CMK (cell line): ENCODE results near the gene AGAP3.
A peak's percentile ranks its signal among the peaks of the same experiment; 100 is the strongest.

ENCODE experiments used
- DNase-seq: peaks from one replicate; pipeline ENCODE4 v3.0.0-alpha.2; 2010; ENCODE audit warnings: low read depth

Gene AGAP3

DNA sequence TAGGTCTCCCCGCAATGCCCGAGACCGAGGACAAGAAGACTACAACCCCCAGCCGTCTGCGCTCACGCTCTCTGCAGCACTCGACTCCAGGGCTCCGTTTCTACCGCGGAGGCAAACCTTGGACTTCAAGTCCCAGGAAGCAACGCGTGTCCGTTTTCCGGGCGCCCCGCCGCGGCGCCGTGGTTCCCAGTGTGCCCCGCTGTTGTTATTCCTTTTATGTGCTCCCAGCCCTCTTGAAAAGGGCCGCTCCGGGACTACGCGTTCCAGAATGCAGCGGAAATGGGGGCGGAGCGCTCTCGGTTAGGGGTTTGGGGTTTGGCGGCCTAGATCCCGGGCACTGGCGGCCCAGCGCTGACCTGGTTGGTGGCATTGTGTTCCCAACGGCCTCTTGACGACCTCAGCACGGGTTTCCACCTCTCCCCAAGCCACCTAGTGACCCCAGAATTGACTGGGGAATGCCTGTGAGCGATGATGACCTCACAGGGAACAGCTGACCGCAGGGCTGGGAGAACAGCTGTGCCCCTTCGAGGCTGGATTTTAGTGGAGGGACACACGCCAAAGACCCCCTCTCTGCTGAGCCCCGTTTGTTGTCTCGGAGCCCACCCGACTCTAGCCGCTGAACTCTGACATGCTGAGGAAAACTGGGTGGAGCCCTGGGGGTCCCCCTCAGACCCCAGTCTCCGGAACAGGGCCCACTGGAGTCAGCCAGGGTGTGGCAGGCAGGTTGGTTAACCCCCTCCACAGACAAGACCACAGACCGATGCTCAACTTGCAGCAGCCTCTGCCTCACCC is 28.1 kb upstream of the AGAP3 start:
- peak; percentile 98 for DNase-seq

GRCh38 chr7:151058781-151059366 is 27.4 kb upstream of the AGAP3 start:
- DNase-seq: no peak

DNA sequence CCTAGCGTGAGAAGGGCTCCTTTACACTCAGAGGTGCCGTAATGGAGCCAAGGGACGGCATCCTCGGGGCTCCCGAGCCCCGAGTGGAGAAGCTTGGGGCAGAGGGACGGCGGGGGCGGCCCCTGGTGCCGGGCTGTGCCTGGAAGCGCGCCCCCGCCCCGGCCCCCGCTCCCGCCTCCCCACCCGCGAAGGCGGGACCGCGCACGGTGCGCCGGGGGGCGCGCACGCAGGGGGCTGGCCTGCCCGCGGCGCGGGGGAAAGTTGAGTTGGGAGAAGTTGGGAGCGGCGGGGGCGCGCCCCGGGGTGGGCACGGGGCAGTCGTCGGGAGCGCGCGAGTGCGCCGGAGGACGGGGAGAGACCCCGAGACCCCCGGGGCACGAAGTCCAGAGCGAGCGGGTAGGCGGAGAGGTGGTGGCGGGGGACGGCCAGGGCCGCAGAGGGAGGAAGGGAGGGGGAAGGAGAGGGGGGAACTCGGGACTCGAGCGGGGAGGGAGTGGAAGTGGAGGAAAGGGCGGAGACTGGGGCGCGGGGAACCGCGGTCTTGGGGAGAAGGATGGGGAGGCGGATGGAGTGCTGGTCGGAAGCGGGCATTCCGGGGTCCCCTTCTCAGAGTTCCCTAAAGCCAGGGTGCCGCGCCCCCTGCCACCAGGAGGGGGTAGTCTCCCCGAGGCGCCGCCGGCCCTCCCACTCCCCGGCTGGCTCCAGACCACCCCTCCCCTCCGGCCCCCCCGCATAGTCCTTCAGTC is 26.7 kb upstream of the AGAP3 start, which contains the start of gene SLC4A2:
TSS of gene SLC4A2 (plus strand) at position 223 of the 746 bp plus-strand sequence. CDS start 2,399 bp downstream, outside the sequence.
- DNase-seq: no peak

- DNase-seq: no peak
Observed at GRCh38 chr7:151060113-151060415, 26.2 kb upstream of the AGAP3 start.

GRCh38 chr7:151060416-151061212 is 25.7 kb upstream of the AGAP3 start:
- no peak for DNase-seq

GRCh38 chr7:151061213-151062110 is 24.8 kb upstream of the AGAP3 start:
- no peak for DNase-seq

GRCh38 chr7:151062111-151062398 is 24.2 kb upstream of the AGAP3 start:
- DNase-seq: no peak

GRCh38 chr7:151062399-151063211 is 23.7 kb upstream of the AGAP3 start:
- DNase-seq: no peak

- DNase-seq: no peak
Observed at GRCh38 chr7:151063212-151063561, 23.1 kb upstream of the AGAP3 start.

GRCh38 chr7:151064454-151064853 is 21.8 kb upstream of the AGAP3 start:
- DNase-seq: no peak

GRCh38 chr7:151064993-151065392 is 21.3 kb upstream of the AGAP3 start:
- DNase-seq: no peak

- no peak for DNase-seq
Observed at GRCh38 chr7:151065516-151065915, 20.8 kb upstream of the AGAP3 start.

- DNase-seq: no peak
Observed at GRCh38 chr7:151066273-151066974, 19.9 kb upstream of the AGAP3 start.

- DNase-seq: no peak
Observed at GRCh38 chr7:151068069-151068773, 18.1 kb upstream of the AGAP3 start.

- DNase-seq: no peak
Observed at GRCh38 chr7:151069841-151070573, 16.3 kb upstream of the AGAP3 start.

DNA sequence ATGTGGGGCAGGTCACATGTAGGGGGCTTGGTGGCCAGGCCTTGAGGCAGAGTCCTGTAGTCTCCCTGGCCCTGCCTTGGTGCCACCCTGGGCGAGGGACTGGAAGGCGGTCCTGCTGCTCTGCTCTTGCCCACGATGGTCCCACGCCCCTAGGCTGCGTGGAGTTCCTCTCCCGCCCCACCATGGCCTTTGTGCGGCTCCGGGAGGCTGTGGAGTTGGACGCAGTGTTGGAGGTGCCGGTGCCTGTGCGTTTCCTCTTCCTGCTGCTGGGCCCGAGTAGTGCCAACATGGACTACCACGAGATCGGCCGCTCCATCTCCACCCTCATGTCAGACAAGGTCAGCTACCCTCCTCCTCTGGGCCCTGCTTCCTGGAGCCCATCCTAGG is 15.7 kb upstream of the AGAP3 start:
- no peak for DNase-seq

- DNase-seq: no peak
Observed at GRCh38 chr7:151071032-151071866, 15.0 kb upstream of the AGAP3 start.

- no peak for DNase-seq
Observed at GRCh38 chr7:151073990-151074389, 12.3 kb upstream of the AGAP3 start.
